Subcutaneous abdominal adipose tissue (tissue), 5 donors: ENCODE results near the gene CAMK1.

Source experiments
- H3K27ac ChIP-seq: one replicate; pipeline ENCODE4 v1.7.0; 2013; ENCODE audit warnings: low read depth, mild to moderate bottlenecking, inconsistent platforms, low read length, moderate library complexity
- H3K27me3 ChIP-seq, 5 donors: one replicate each; pipeline ENCODE4 v1.7.0; 2013; ENCODE audit warnings: low read length in 5 of 5, inconsistent platforms in 1 of 5; ENCODE audit not compliant: control insufficient read depth in 5 of 5, insufficient read depth in 4 of 5
- H3K36me3 ChIP-seq, 5 donors: one replicate each; pipeline ENCODE4 v1.7.0; 2013; ENCODE audit warnings: low read length in 5 of 5; ENCODE audit not compliant: control insufficient read depth in 5 of 5, insufficient read depth in 5 of 5
- H3K4me1 ChIP-seq, 5 donors: one replicate each; pipeline ENCODE4 v1.7.0; 2013; ENCODE audit warnings: low read length in 5 of 5, mild to moderate bottlenecking in 3 of 5, moderate library complexity in 1 of 5; ENCODE audit not compliant: control insufficient read depth in 5 of 5, insufficient read depth in 5 of 5
- H3K4me3 ChIP-seq, 5 donors: one replicate each; pipeline ENCODE4 v1.7.0; 2013; ENCODE audit warnings: low read length in 5 of 5, low read depth in 1 of 5
- H3K9ac ChIP-seq, 5 donors: one replicate each; pipeline ENCODE4 v1.7.0; 2013; ENCODE audit warnings: low read length in 5 of 5, mild to moderate bottlenecking in 4 of 5, moderate library complexity in 3 of 5
- H3K9me3 ChIP-seq, 5 donors: one replicate each; pipeline ENCODE4 v1.7.0; 2013; ENCODE audit warnings: low read length in 5 of 5; ENCODE audit not compliant: control insufficient read depth in 5 of 5
- donor health status: healthy.
- donor health status: healthy.
- donor health status: healthy.
- donor health status: healthy.
- donor health status: healthy.

Gene CAMK1

DNA sequence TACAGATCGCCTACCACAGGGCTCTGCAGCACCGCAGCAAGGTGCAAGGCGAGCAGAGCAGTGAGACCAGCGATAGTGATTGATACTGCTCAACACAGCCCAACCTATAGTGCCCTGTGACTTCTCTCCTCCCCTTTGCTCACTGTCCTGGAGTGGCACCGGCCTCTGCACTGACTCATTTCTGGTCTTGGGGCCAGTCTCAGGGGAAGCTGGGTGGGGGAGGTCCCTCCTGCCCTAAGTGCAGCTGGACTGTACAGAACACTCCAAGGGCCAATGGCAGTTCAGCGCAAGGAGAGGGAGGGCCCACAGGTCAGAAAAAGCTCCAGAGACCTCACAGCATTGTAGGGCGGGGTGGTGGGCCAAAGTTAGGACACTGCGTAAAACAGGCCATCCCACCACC, 22.5 kb downstream of the CAMK1 start:
- Histone ChIP-seq H3K4me3 (no peak overlapping the region), H3K27me3 (no peaks in the 10 kb centered on the region), H3K4me1 (peaks cover 6 to 28% (median 24%) of the 10 kb centered on the region in 5 donors), H3K36me3 (peaks cover 8 to 76% (median 67%) of the 10 kb centered on the region in 5 donors), H3K9ac (peak overlapping the region in 1 of 5 donors; percentile 32), H3K27ac (no peak overlapping the region), H3K9me3 (no peaks in the 10 kb centered on the region)

DNA sequence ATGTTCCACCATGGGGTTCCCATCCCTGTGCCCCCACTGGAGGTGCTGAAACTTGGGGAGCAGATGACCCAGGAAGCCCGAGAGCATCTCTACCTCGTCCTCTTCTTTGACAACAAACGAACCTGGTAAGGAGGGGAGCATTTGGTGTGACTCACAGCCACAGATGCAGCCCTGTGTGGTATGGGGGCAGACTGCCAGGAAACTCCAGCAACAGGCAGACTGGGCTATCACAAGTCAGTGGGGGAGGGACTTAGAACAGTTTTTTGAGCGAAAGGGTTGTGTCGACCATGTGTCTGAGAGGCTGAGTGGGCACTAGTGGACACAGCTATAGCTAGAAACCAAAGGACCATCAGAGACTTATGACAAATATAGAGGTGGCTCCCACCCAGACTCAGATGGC, 23.4 kb downstream of the CAMK1 start:
- H3K4me3 ChIP-seq: no peak overlapping the region

DNA sequence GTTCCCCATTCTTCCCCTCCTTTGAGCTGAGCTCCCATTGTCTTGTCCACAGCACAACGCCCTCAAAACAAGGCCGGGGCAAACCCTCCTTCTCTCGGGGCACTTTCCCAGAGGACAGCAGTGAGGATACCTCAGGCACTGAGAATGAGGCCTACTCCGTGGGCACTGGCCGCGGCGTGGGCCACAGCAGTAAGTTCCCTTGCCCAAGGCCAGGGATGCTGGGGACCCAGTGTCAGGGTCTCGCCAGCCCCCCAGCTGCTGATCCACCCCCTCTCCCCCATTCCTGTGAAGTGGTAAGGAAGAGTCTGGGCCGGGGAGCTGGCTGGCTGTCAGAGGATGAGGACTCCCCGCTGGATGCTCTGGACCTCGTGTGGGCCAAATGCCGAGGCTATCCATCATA, 24.2 kb downstream of the CAMK1 start:
- no peaks in the 10 kb centered on the region for H3K27me3 ChIP-seq
- H3K9me3 ChIP-seq: no peaks in the 10 kb centered on the region
- H3K36me3 ChIP-seq: peaks cover 11 to 81% (median 78%) of the 10 kb centered on the region in 5 donors
- peaks cover 2 to 14% (median 13%) of the 10 kb centered on the region in 5 donors for H3K4me1 ChIP-seq
- H3K27ac ChIP-seq: no peak overlapping the region
- H3K9ac ChIP-seq: no peak overlapping the region
- no peak overlapping the region for H3K4me3 ChIP-seq

More for the DNA sequence above, 23.4 kb downstream of the CAMK1 start:
- no peaks in the 10 kb centered on the region for H3K27me3 ChIP-seq
- H3K36me3 ChIP-seq: peaks cover 8 to 76% (median 69%) of the 10 kb centered on the region in 5 donors
- no peak overlapping the region for H3K27ac ChIP-seq
- H3K4me1 ChIP-seq: peaks cover 6 to 23% (median 21%) of the 10 kb centered on the region in 5 donors
- H3K9me3 ChIP-seq: no peaks in the 10 kb centered on the region
- no peak overlapping the region for H3K9ac ChIP-seq

DNA sequence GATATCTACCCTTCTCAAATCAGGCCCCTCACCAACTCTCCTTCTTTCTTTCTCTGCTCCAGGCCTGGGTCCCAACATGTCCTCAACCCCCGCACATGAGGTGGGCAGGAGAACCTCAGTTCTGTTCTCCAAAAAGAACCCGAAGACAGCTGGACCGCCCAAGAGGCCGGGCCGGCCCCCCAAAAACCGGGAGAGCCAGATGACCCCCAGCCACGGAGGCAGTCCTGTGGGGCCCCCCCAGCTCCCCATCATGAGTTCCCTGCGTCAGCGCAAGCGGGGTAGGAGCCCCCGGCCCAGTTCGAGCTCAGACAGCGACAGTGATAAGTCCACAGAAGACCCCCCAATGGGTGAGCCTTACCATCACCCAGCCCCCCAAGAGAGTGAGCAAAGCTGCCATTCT, 25.6 kb downstream of the CAMK1 start:
- peaks cover 13 to 94% (median 91%) of the 10 kb centered on the region in 5 donors for H3K36me3 ChIP-seq
- no peak overlapping the region for H3K9ac ChIP-seq
- H3K4me3 ChIP-seq: no peak overlapping the region
- H3K4me1 ChIP-seq: peaks cover 0 to 4% (median 3%) of the 10 kb centered on the region in 5 donors
- no peak overlapping the region for H3K27ac ChIP-seq
- H3K27me3 ChIP-seq: no peaks in the 10 kb centered on the region
- no peaks in the 10 kb centered on the region for H3K9me3 ChIP-seq

DNA sequence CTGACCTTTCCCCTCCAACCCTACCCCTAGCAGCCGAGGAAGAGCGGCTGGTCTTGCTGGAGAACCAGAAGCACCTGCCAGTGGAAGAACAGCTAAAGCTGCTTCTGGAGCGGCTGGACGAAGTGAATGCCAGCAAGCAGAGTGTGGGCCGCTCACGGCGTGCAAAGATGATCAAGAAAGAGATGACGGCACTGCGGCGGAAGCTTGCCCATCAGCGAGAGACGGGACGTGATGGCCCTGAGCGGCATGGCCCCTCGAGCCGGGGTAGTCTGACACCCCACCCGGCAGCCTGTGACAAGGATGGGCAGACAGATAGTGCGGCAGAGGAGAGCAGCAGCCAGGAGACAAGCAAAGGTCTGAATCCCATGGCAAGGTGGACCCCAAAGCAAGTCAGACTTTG, 26.2 kb downstream of the CAMK1 start:
- H3K27ac ChIP-seq: no peak overlapping the region
- H3K9me3 ChIP-seq: no peaks in the 10 kb centered on the region
- H3K9ac ChIP-seq: no peak overlapping the region
- H3K4me3 ChIP-seq: no peak overlapping the region
- peaks cover 17 to 100% (median 97%) of the 10 kb centered on the region in 5 donors for H3K36me3 ChIP-seq
- H3K27me3 ChIP-seq: no peaks in the 10 kb centered on the region
- H3K4me1 ChIP-seq: no peaks in the 10 kb centered on the region

DNA sequence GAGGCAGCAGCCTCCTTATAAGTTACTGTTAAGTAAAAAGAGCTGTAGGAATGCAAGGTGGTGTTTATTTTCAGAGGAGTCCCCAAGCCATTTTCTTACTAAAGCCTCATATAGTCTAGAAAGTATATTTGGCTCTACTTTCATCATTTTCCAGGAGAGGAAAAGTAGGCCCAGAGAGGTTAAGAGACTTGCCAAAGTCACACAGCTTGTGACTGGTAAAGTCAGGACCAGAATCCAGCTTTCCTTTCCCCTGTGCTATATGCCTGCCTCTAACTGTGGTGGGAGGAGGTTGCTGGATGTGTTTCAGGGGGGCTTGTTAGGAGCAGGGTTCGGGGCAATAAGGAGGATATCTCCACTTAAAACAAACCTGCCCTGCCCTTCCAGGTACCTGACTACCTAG, 27.2 kb downstream of the CAMK1 start:
- H3K9me3 ChIP-seq: no peaks in the 10 kb centered on the region
- no peak overlapping the region for H3K4me3 ChIP-seq
- peaks cover 17 to 100% (median 99%) of the 10 kb centered on the region in 5 donors for H3K36me3 ChIP-seq
- H3K27ac ChIP-seq: no peak overlapping the region
- H3K9ac ChIP-seq: no peak overlapping the region
- H3K4me1 ChIP-seq: no peaks in the 10 kb centered on the region
- no peaks in the 10 kb centered on the region for H3K27me3 ChIP-seq

DNA sequence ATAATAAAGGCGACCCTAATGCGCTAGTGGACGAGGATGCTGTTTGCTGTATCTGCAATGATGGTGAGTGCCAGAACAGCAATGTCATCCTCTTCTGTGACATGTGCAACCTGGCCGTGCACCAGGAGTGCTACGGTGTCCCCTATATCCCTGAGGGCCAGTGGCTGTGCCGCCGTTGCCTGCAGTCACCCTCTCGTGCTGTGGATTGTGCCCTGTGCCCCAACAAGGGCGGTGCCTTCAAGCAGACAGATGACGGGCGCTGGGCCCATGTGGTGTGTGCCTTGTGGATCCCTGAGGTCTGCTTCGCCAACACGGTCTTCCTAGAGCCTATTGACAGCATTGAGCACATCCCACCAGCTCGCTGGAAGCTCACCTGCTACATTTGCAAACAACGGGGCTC, 30.6 kb downstream of the CAMK1 start:
- Histone ChIP-seq H3K4me3 (no peak overlapping the region), H3K4me1 (peaks cover 0 to 4% (median 0%) of the 10 kb centered on the region in 5 donors), H3K27ac (no peak overlapping the region), H3K9me3 (no peaks in the 10 kb centered on the region), H3K36me3 (peaks cover 17 to 98% (median 92%) of the 10 kb centered on the region in 5 donors), H3K9ac (no peak overlapping the region), H3K27me3 (no peaks in the 10 kb centered on the region)

DNA sequence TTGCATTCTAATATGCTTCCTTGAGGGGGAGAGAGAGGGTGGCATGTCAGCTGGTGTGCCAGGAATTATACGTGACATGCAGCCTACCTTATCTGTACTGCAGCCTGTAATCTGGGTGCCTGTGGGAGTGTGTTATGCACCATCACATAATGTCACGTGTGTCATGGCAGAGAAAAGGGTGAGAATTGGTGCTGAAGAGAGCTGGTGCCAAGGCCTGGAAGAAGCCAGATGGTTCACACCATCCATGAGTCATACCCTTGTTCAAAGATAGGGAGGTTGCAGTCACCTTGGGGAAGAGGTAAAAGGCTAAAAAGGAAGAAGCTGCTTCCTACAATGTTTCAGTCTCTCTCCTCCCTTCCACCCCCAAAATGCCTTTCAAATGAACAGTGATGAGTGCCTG, 32.9 kb downstream of the CAMK1 start:
- H3K27me3 ChIP-seq: no peaks in the 10 kb centered on the region
- H3K4me1 ChIP-seq: peaks cover 6 to 25% (median 20%) of the 10 kb centered on the region in 5 donors
- no peak overlapping the region for H3K27ac ChIP-seq
- H3K36me3 ChIP-seq: peaks cover 13 to 76% (median 70%) of the 10 kb centered on the region in 5 donors
- H3K9ac ChIP-seq: no peak overlapping the region
- no peaks in the 10 kb centered on the region for H3K9me3 ChIP-seq
- H3K4me3 ChIP-seq: no peak overlapping the region

DNA sequence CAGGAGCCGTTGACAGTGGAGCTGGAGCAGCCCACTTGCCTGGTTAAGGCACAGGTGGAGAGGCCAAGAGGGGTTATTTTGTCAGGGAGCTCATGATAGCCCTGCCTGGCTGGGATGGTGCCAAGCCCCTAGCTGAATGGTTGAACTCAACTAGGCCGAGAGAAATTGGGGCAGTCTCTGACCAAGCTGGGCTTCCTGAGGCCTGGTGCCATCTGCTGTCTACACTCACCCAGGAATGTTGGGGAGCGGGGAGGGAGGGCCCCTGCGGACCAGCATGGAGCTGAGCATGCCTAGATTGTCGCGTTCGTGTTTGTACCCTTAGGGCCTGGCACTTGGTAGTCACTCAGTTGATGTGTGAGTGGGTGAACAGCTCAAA, 37.0 kb downstream of the CAMK1 start:
- Histone ChIP-seq H3K4me3 (peak overlapping the region; percentile 81 to 93 (median 86)), H3K27ac (no peak overlapping the region), H3K36me3 (peaks cover 4 to 35% (median 29%) of the 10 kb centered on the region in 5 donors), H3K9ac (peak overlapping the region; percentile 59 to 97 (median 95)), H3K9me3 (no peaks in the 10 kb centered on the region), H3K27me3 (no peaks in the 10 kb centered on the region), H3K4me1 (peaks cover 6 to 32% (median 26%) of the 10 kb centered on the region in 5 donors)

DNA sequence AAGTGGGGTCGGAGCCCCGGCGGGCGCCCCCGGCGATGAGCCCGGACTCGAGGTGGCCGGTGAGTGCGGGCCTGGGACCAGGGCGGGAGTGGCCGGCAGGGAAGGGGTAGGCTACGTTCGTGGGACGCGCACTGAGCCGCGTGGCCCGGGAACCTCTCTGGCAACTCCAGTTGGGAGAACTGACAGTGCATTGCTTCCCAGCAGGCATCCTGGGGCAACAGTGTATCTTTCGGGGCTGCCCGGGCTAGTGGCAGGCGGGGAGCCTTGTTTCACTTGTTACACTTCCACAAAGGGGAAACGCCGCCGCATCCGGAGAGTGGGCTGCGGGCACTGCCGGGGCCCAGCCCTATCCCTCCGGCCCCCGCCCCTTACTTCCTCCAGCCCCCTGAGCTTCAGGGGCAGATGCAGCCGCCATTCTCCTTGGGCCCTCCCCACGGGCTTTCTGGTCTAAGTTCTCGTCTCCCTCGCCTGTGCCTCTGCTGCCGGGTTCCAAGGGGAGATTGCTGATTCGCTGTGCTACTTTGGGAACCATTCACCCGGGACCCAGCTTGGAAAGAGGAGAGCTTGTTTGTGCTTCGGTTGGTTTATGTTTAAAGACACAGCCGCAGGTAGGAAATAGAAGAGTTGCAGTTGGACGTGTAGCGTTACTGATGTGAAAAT, 37.5 kb downstream of the CAMK1 start:
- Histone ChIP-seq H3K4me1 (peaks cover 6 to 35% (median 26%) of the 10 kb centered on the region in 5 donors), H3K27ac (peak overlapping the region; percentile 91), H3K36me3 (peaks cover 3 to 30% (median 25%) of the 10 kb centered on the region in 5 donors), H3K27me3 (no peaks in the 10 kb centered on the region), H3K9me3 (no peaks in the 10 kb centered on the region), H3K9ac (peak overlapping the region; percentile 59 to 97 (median 95)), H3K4me3 (peak overlapping the region; percentile 81 to 93 (median 86))
